NCI-H2196 (cell line): ENCODE results near the gene AGFG2.
A peak's percentile ranks its signal among the peaks of the same experiment; 100 is the strongest.

Source experiments
- DNase-seq: peaks from one replicate; lab custom pipeline; 2025; ENCODE audit not compliant: unreplicated experiment; lab: John Stamatoyannopoulos, UW

The AGFG2 gene

GRCh38 chr7:100606313-100606712 is 67.3 kb downstream of the AGFG2 start:
- DNase-seq = no peak

DNA sequence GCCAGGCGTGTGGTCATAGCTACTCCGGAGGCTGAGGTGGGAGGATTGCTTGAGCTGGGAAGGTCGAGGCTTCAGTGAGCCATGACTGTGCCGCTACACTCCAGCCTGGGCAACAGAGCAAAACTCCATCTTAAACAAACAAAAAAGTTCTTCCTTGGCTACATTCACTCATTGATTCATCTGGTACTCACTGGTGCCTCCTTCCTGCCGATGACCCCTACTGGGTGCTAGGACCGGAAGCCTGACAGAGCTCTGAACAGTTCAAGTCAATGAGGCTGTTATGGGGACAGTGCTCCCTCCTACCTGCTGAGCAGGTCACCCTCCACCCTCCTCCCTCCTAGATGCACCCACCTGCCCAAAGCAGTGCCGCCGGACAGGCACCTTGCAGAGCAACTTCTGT is 68.1 kb downstream of the AGFG2 start:
- no peak for DNase-seq

- no peak for DNase-seq
These were observed 71.0 kb downstream of the AGFG2 start for GRCh38 chr7:100609958-100610357.

DNA sequence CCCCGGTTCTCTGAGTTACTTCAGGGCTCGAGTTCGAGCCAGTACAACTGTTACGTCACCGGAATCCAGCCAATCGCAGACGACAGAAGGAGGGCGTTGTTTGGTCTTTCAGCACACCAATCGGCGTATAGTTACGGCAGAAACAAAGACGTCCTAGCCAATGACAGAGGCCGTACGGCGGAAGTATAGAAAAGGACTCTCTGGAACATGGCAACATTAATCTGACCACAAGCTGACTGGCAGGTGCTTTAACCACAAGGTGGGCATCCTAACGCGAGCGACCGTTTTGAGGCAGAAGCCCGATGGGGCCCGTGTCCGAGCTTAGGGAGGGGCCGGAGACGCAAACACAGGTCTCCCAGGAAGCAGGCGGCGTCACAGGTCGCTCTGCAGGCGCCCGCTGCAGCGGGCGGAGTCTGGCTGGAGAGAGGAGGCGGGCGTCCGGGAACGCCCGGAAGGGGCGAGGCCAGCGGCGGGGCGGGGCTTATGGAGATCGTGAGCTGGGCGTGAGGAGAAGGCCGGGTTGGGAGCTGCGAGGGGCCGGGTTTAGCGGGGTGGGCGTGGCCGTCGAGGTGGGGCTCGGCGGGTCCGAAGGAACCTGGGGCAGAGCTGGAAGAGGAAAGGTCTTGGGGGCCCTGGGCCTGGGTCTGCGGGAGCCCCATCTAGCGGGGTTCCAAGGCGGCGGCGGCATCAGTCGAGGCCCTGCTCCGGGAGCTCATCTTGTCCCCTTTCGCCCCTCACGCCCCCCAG is 73.2 kb downstream of the AGFG2 start, which contains the start of gene MOSPD3:
MOSPD3 (plus strand) TSS at position 558 of the 747 bp plus-strand sequence. CDS start 252 bp downstream, outside the sequence.
- peak; percentile 98 for DNase-seq

GRCh38 chr7:100612730-100613390 is 73.9 kb downstream of the AGFG2 start:
- no peak for DNase-seq

- no peak for DNase-seq
These were observed 74.6 kb downstream of the AGFG2 start for GRCh38 chr7:100613412-100614175.

DNA sequence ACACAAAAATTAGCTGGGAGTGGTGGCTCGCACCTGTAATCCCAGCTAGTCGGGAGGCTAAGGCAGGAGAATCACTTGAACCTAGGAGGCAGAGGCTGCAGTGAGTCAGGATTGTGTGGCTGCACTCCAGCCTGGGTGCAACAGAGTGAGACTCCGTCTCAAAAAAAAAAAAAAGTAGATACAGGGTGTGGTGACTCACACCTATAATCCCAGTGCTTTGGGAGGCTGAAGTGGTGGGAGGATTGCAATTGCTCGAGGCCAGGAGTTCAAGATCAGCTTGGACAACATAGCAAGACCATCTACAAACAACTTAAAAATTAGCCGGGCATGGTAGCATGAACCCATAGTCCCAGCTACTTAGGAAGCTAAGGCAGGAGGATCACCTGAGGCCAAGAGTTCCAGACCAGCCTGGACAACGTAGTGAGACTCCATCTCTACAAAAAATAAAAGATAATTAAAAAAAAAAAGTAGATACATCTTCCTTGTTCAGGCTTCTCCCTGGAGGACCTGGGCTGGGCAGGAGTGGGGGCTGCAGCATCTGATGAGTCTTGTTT is 75.4 kb downstream of the AGFG2 start:
- no peak for DNase-seq
